GM23248 (cell line): ENCODE data around the gene FEM1B.

ENCODE experiments used
- EZH2 ChIP-seq: fragments of 200-600 bp; sonication (generic); IDR thresholded peaks from 2 replicates; pipeline ENCODE4 v1.6.1; 2018; ENCODE audit warnings: antibody characterized with exemption, mild to moderate bottlenecking; ENCODE audit not compliant: insufficient read depth, poor library complexity, severe bottlenecking
- EZH2phosphoT487 ChIP-seq: fragments of 200-600 bp; sonication (generic); IDR thresholded peaks from 2 replicates; pipeline ENCODE4 v1.6.1; 2018; ENCODE audit warnings: antibody characterized with exemption, moderate library complexity, mild to moderate bottlenecking, low read depth; ENCODE audit not compliant: insufficient read depth

DNA sequence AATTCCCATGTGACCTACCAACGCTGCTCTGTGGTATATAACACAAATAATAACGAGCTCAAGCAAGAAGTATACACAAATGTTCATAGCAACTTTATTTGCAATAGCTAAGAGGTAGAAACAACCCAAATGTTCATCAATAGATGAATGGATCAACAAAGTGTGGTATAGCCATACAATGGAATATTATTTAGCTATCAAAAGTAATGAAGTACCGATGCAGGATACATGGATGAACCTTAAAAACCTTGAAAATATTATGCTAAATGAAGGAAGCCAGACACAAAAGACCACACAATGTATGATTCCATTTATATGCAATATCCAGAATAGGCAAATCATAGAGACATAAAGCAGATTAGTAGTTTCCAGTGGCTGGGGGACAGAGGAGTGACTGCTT lies 15.6 kb upstream of the FEM1B start:
- TF ChIP-seq EZH2 (no peak), EZH2phosphoT487 (no peak)
